ENCODE measurements around the gene CD53.

The CD53 gene

GRCh38 chr1:110915804-110916203 is 42.9 kb downstream of the CD53 start:
- H3K27ac ChIP-seq (ENCODE audit: low read depth, low read length), result no peak overlapping the region
- H3K27me3 ChIP-seq (ENCODE audit: low read length), result no peaks in the 10 kb centered on the region
- no peak for TF ChIP-seq CTCF (IDR thresholded peaks at IDR 0.05; ENCODE audit: insufficient read depth, low read length, poor library complexity, severe bottlenecking)
- TF ChIP-seq EZH2phosphoT487 (conservative IDR thresholded peaks at IDR 0.05; ENCODE audit: low read length), result no peak
- no peaks in the 10 kb centered on the region for H3K9me3 ChIP-seq (ENCODE audit: insufficient read depth, low read length)
- H4K20me1 ChIP-seq (ENCODE audit: low read depth, low read length), result no peaks in the 10 kb centered on the region
- H2AFZ ChIP-seq (ENCODE audit: low read depth, low read length, severe bottlenecking), result no peak overlapping the region
- H3K9me2 ChIP-seq (replicated peaks; ENCODE audit: insufficient read depth, low read length), result no peaks in the 10 kb centered on the region
- H3K4me3 ChIP-seq (ENCODE audit: insufficient read depth, low read length, poor library complexity, severe bottlenecking), result no peak overlapping the region
- H3K79me2 ChIP-seq (ENCODE audit: insufficient read depth, low read length), result no peaks in the 10 kb centered on the region
- no peak overlapping the region for H3K4me2 ChIP-seq (ENCODE audit: low read depth, low read length, poor library complexity, severe bottlenecking)
- no peaks in the 10 kb centered on the region for H3K36me3 ChIP-seq (ENCODE audit: low read length)
- no peak overlapping the region for H3K9ac ChIP-seq (ENCODE audit: low read length)
- no peaks in the 10 kb centered on the region for H3F3A ChIP-seq (ENCODE audit: insufficient read depth)

- Histone ChIP-seq H3K36me3 (ENCODE audit: low read length) (no peaks in the 10 kb centered on the region), H3K27ac (ENCODE audit: low read depth, low read length) (no peak overlapping the region), H3F3A (ENCODE audit: insufficient read depth) (no peaks in the 10 kb centered on the region), H3K79me2 (ENCODE audit: insufficient read depth, low read length) (no peaks in the 10 kb centered on the region), H4K20me1 (ENCODE audit: low read depth, low read length) (no peaks in the 10 kb centered on the region), H3K9ac (ENCODE audit: low read length) (no peak overlapping the region), H3K9me3 (ENCODE audit: insufficient read depth, low read length) (no peaks in the 10 kb centered on the region), H2AFZ (ENCODE audit: low read depth, low read length, severe bottlenecking) (no peak overlapping the region), H3K27me3 (ENCODE audit: low read length) (no peaks in the 10 kb centered on the region), H3K4me3 (ENCODE audit: insufficient read depth, low read length, poor library complexity, severe bottlenecking) (no peak overlapping the region), H3K9me2 (replicated peaks; ENCODE audit: insufficient read depth, low read length) (no peaks in the 10 kb centered on the region), H3K4me2 (ENCODE audit: low read depth, low read length, poor library complexity, severe bottlenecking) (no peak overlapping the region)
- TF ChIP-seq CTCF (IDR thresholded peaks at IDR 0.05; ENCODE audit: insufficient read depth, low read length, poor library complexity, severe bottlenecking) (no peak), EZH2phosphoT487 (conservative IDR thresholded peaks at IDR 0.05; ENCODE audit: low read length) (no peak)
Measured at GRCh38 chr1:110916274-110916668, 43.3 kb downstream of the CD53 start.

GRCh38 chr1:110916669-110917306 is 43.8 kb downstream of the CD53 start:
- no peaks in the 10 kb centered on the region for H3F3A ChIP-seq (ENCODE audit: insufficient read depth)
- H3K9me2 ChIP-seq (replicated peaks; ENCODE audit: insufficient read depth, low read length), result no peaks in the 10 kb centered on the region
- H2AFZ ChIP-seq (ENCODE audit: low read depth, low read length, severe bottlenecking), result no peak overlapping the region
- H3K4me3 ChIP-seq (ENCODE audit: insufficient read depth, low read length, poor library complexity, severe bottlenecking), result no peak overlapping the region
- H3K36me3 ChIP-seq (ENCODE audit: low read length), result no peaks in the 10 kb centered on the region
- no peak overlapping the region for H3K4me2 ChIP-seq (ENCODE audit: low read depth, low read length, poor library complexity, severe bottlenecking)
- H4K20me1 ChIP-seq (ENCODE audit: low read depth, low read length), result no peaks in the 10 kb centered on the region
- H3K9ac ChIP-seq (ENCODE audit: low read length), result no peak overlapping the region
- H3K9me3 ChIP-seq (ENCODE audit: insufficient read depth, low read length), result no peaks in the 10 kb centered on the region
- TF ChIP-seq EZH2phosphoT487 (conservative IDR thresholded peaks at IDR 0.05; ENCODE audit: low read length) (no peak), CTCF (IDR thresholded peaks at IDR 0.05; ENCODE audit: insufficient read depth, low read length, poor library complexity, severe bottlenecking) (no peak)
- H3K27ac ChIP-seq (ENCODE audit: low read depth, low read length), result no peak overlapping the region
- H3K79me2 ChIP-seq (ENCODE audit: insufficient read depth, low read length), result no peaks in the 10 kb centered on the region
- H3K27me3 ChIP-seq (ENCODE audit: low read length), result no peaks in the 10 kb centered on the region

Measured in SU-DHL-6 (cell line).